Occipital lobe (tissue), 2 donors: ENCODE data around the gene CLDN9. TPM values are rescaled to one million over a fixed set of nuclear protein-coding genes. Genes with fewer than 3 reads are reported as not detected.
A peak's percentile ranks its signal among the peaks of the same experiment; 100 is the strongest.

Experiments used
- DNase-seq: peaks from one replicate; lab custom pipeline; 2025; lab: John Stamatoyannopoulos, UW
- total RNA-seq: library from RNA; depleted of rRNA; stranded (reverse); fragments of >200 nt; gene quantifications from one replicate; pipeline ENCODE4 v1.2.3, GENCODE V29; 2014

CLDN9 gene
- total RNA-seq, 1 donor from 2014 or later, result not detected

- DNase-seq, result no peak
Measured at GRCh38 chr16:3017794-3018506, 5.2 kb downstream of the CLDN9 start, which contains the start of gene CLDN6. Gene CLDN6 (minus strand): TSS chr16:3018183. CDS start chr16:3016021, 2,162 bp downstream.

- DNase-seq, result no peak
Measured at GRCh38 chr16:3019594-3020246, 7.0 kb downstream of the CLDN9 start.

- no peak for DNase-seq
Measured at GRCh38 chr16:3020247-3020603, 7.5 kb downstream of the CLDN9 start, which contains the start of gene TNFRSF12A. Gene TNFRSF12A (plus strand): TSS chr16:3020368. CDS start chr16:3020398, 30 bp downstream.

GRCh38 chr16:3020604-3021448 lies 8.1 kb downstream of the CLDN9 start:
- DNase-seq, result peak; percentile 38

- peak; percentile 27 for DNase-seq
Measured at GRCh38 chr16:3021449-3022207, 8.9 kb downstream of the CLDN9 start.

- peak; percentile 76 for DNase-seq
Measured at GRCh38 chr16:3022208-3022683, 9.5 kb downstream of the CLDN9 start.

GRCh38 chr16:3022684-3023414 lies 10.1 kb downstream of the CLDN9 start:
- no peak for DNase-seq

GRCh38 chr16:3023415-3023668 lies 10.6 kb downstream of the CLDN9 start:
- peak; percentile 52 for DNase-seq

GRCh38 chr16:3023669-3024478 lies 11.2 kb downstream of the CLDN9 start, which contains the start of the genes HCFC1R1 and THOC6:
Gene HCFC1R1 (minus strand): TSS chr16:3023942. CDS start chr16:3023941, 1 bp downstream.
Gene THOC6 (plus strand): TSS chr16:3024035. CDS start chr16:3024327, 292 bp downstream.
- peak; percentile 90 for DNase-seq

- no peak for DNase-seq
Measured at GRCh38 chr16:3025032-3026002, 12.6 kb downstream of the CLDN9 start.

- DNase-seq, result no peak
Measured at GRCh38 chr16:3026003-3026378, 13.3 kb downstream of the CLDN9 start.

GRCh38 chr16:3026609-3027488 lies 14.1 kb downstream of the CLDN9 start:
- DNase-seq, result no peak

- DNase-seq, result no peak
Measured at GRCh38 chr16:3027489-3027795, 14.7 kb downstream of the CLDN9 start.

- peak; percentile 77 for DNase-seq
Measured at GRCh38 chr16:3027983-3028715, 15.4 kb downstream of the CLDN9 start.

- DNase-seq, result no peak
Measured at GRCh38 chr16:3028716-3029319, 16.1 kb downstream of the CLDN9 start.

GRCh38 chr16:3029491-3030221 lies 16.9 kb downstream of the CLDN9 start:
- no peak for DNase-seq
